IMR-90 (cell line): ENCODE results near the gene TRIM47.

Source experiments
- CEBPB ChIP-seq: IDR thresholded peaks from 2 replicates; pipeline ENCODE4 v1.6.1; 2012; ENCODE audit warnings: low read depth, low read length, improper control_type of control experiment
- MAFK ChIP-seq: IDR thresholded peaks from 2 replicates; pipeline ENCODE4 v1.6.1; 2012; ENCODE audit warnings: low read depth, low read length, improper control_type of control experiment
- MXI1 ChIP-seq: IDR thresholded peaks from 2 replicates; pipeline ENCODE4 v1.6.1; 2012; ENCODE audit warnings: low read depth, mild to moderate bottlenecking, low read length, moderate library complexity, borderline replicate concordance
- POLR2A ChIP-seq: IDR thresholded peaks from 2 replicates; pipeline ENCODE4 v1.6.1; 2012; ENCODE audit warnings: mild to moderate bottlenecking, low read depth, low read length
- TF ChIP-seq, protein P1 (sequence below): conservative IDR thresholded peaks from 2 replicates; pipeline ENCODE4 v1.5.1; 2012; ENCODE audit warnings: mild to moderate bottlenecking, low read depth, low read length, improper control_type of control experiment

DNA sequence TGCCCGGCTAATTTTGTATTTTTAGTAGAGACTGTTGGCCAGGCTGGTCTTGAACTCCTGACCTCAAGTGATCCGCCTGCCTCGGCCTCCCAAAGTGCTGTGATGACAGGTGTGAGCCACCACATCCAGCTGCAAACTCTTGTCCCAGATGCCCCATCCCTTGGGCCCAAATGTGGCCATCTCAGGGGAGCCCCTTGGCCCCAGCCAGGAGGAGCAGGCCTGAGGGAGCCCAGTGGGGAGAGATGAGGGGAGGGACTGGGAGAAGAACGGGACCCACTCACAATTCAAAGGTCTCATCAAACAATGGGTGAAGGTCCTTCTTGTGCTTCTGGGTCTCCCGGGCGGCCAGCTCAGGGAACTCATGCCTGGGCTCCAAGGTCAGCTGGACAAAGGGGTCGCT lies 48.6 kb downstream of the TRIM47 start:
- TF ChIP-seq, protein P1, sequence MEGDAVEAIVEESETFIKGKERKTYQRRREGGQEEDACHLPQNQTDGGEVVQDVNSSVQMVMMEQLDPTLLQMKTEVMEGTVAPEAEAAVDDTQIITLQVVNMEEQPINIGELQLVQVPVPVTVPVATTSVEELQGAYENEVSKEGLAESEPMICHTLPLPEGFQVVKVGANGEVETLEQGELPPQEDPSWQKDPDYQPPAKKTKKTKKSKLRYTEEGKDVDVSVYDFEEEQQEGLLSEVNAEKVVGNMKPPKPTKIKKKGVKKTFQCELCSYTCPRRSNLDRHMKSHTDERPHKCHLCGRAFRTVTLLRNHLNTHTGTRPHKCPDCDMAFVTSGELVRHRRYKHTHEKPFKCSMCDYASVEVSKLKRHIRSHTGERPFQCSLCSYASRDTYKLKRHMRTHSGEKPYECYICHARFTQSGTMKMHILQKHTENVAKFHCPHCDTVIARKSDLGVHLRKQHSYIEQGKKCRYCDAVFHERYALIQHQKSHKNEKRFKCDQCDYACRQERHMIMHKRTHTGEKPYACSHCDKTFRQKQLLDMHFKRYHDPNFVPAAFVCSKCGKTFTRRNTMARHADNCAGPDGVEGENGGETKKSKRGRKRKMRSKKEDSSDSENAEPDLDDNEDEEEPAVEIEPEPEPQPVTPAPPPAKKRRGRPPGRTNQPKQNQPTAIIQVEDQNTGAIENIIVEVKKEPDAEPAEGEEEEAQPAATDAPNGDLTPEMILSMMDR, result no peak
- TF ChIP-seq MAFK (no peak), POLR2A (no peak), MXI1 (no peak), CEBPB (no peak)
